DMS53 treated with DMSO at 0.1 percent for 48 hours (cell line): Measurements from ENCODE around the gene G2E3.
"Not testable (repeated sequence)": the region's sequence is repeated elsewhere in the genome, so short reads cannot be mapped to it uniquely, and the experiment has no call there.

ENCODE experiments used
- DNase-seq: peaks from one replicate; lab custom pipeline; 2025; ENCODE audit not compliant: unreplicated experiment; lab: John Stamatoyannopoulos, UW

G2E3 gene

GRCh38 chr14:30600922-30601918 is 42.3 kb downstream of the G2E3 start:
- DNase-seq: no peak

GRCh38 chr14:30603402-30603801 is 44.4 kb downstream of the G2E3 start:
- no peak for DNase-seq

- DNase-seq: not testable (repeated sequence)
Observed at GRCh38 chr14:30604696-30605095, 45.7 kb downstream of the G2E3 start.

- DNase-seq: no peak
Observed at GRCh38 chr14:30607156-30607780, 48.3 kb downstream of the G2E3 start.

GRCh38 chr14:30608533-30609006 is 49.6 kb downstream of the G2E3 start:
- no peak for DNase-seq

GRCh38 chr14:30610787-30611343 is 51.9 kb downstream of the G2E3 start:
- DNase-seq: peak; percentile 66

GRCh38 chr14:30614155-30614554 is 55.2 kb downstream of the G2E3 start:
- no peak for DNase-seq

GRCh38 chr14:30620178-30620577 is 61.2 kb downstream of the G2E3 start:
- DNase-seq: no peak

- DNase-seq: peak; percentile 45
Observed at GRCh38 chr14:30621354-30621939, 62.5 kb downstream of the G2E3 start.

- DNase-seq: peak; percentile 71
Observed at GRCh38 chr14:30621940-30622830, 63.2 kb downstream of the G2E3 start, which contains the start of gene SCFD1. SCFD1 (plus strand) TSS chr14:30622319; CDS start chr14:30622339, 20 bp downstream.

GRCh38 chr14:30623412-30624131 is 64.6 kb downstream of the G2E3 start:
- DNase-seq: no peak

- no peak for DNase-seq
Observed at GRCh38 chr14:30624132-30624423, 65.1 kb downstream of the G2E3 start.

- no peak for DNase-seq
Observed at GRCh38 chr14:30625533-30625932, 66.6 kb downstream of the G2E3 start.

GRCh38 chr14:30629432-30629831 is 70.5 kb downstream of the G2E3 start:
- not testable (repeated sequence) for DNase-seq

GRCh38 chr14:30630248-30630647 is 71.3 kb downstream of the G2E3 start:
- no peak for DNase-seq

- no peak for DNase-seq
Observed at GRCh38 chr14:30632730-30633129, 73.8 kb downstream of the G2E3 start.

- no peak for DNase-seq
Observed at GRCh38 chr14:30638926-30639325, 80.0 kb downstream of the G2E3 start.

- DNase-seq: no peak
Observed at GRCh38 chr14:30641207-30641606, 82.2 kb downstream of the G2E3 start.

- DNase-seq: not testable (repeated sequence)
Observed at GRCh38 chr14:30644462-30644861, 85.5 kb downstream of the G2E3 start.

- DNase-seq: no peak
Observed at GRCh38 chr14:30645600-30645999, 86.6 kb downstream of the G2E3 start.
